PFSK-1 (cell line): Measurements from ENCODE around the gene ATG4A.

Experiments used
- FOXP2 ChIP-seq: optimal IDR thresholded peaks from 2 replicates; pipeline ENCODE3; 2011; ENCODE audit warnings: borderline replicate concordance, control low read depth, inconsistent platforms; ENCODE audit not compliant: insufficient read depth; ENCODE audit errors: extremely low read length, extremely low read depth
- POLR2AphosphoS5 ChIP-seq: IDR thresholded peaks from 2 replicates; pipeline ENCODE4 v1.6.1; 2012; ENCODE audit warnings: low read depth, mild to moderate bottlenecking, control low read depth, low read length, moderate library complexity
- REST ChIP-seq, 2 experiments: IDR thresholded peaks; 2 replicates each; pipeline versions ENCODE4 v1.6.1 to v1.8.0; 2011 to 2012; ENCODE audit warnings: low read depth in 2 of 2, low read length in 2 of 2, control low read depth in 1 of 2, inconsistent platforms in 1 of 2, mild to moderate bottlenecking in 1 of 2, moderate library complexity in 1 of 2; ENCODE audit not compliant: insufficient read depth in 1 of 2
- SIN3A ChIP-seq: IDR thresholded peaks from 2 replicates; pipeline ENCODE4 v1.6.1; 2012; ENCODE audit warnings: mild to moderate bottlenecking, low read length, moderate library complexity, borderline replicate concordance; ENCODE audit not compliant: insufficient read depth
- TAF1 ChIP-seq: IDR thresholded peaks from 2 replicates; pipeline ENCODE4 v1.6.1; 2012; ENCODE audit warnings: low read length, control low read depth, borderline replicate concordance; ENCODE audit not compliant: insufficient read depth

GRCh38 chrX:108160309-108160708 lies 68.7 kb downstream of the ATG4A start:
- TF ChIP-seq POLR2AphosphoS5 (no peak), TAF1 (no peak), REST (IDR thresholded peaks at IDR 0.05; ENCODE audit: insufficient read depth in 1 of 2, low read depth in 2 of 2, low read length in 2 of 2) (no peak), SIN3A (no peak), FOXP2 (no peak)
